ENCODE data around the gene ANKRD13A. TPM values are rescaled to one million over a fixed set of nuclear protein-coding genes. Genes with fewer than 3 reads are reported as not detected.

Gene ANKRD13A
- total and polyA plus RNA-seq, 2 of the 8 experiments (the other 6 are each of a cell fraction or from before 2014, with no cell fraction given) = 16.8 to 21.4 TPM

DNA sequence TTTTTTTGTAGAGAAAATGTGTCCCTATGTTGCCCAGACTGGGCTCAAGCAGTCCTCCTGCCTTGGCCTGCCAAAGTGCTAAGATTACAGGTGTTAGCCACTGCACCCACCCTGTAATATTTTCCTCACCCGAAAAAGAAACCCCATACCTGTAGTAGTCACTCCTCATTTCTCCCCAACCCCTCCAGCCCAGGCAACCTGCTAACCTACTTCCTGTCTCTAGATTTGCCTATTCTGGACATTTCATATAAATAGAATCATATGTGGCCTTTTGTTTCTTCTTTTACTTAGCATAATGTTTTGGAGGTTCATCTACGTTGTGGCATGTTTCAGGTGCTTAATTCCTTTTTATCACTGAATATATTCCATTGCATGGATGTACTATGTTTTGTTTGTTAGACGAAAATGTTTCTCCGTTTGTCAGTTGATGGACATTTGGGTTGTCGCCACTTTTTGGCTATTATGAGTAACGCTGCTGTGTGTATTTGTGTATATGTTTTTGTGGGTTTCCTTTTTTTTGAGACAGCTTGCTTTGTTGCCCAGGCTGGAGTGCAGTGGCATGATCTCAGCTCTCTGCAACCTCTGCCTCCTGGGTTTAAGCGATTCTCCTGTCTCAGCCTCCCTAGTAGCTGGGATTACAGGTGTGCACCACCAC lies 6.2 kb downstream of the ANKRD13A start:
- Histone ChIP-seq H3K4me1 (replicated peaks in 1 of 4; ENCODE audit: control insufficient read depth in 3 of 4, insufficient read depth in 4 of 4, low read length in 3 of 4) (peaks cover 0 to 1% (median under 1%) of the 10 kb centered on the region in 4 experiments; a peak in 1 of 7 replicates), H3K79me1 (ENCODE audit: low read depth, low read length) (no peaks in the 10 kb centered on the region), H3K18ac (ENCODE audit: extremely low read depth, low read length) (no peak overlapping the region), H2BK20ac (ENCODE audit: low read length) (no peak overlapping the region), H4K8ac (ENCODE audit: extremely low read depth, insufficient read depth, low read length) (no peak overlapping the region), H2BK12ac (ENCODE audit: low read depth, low read length) (no peak overlapping the region), H3K23me2 (ENCODE audit: low read depth, low read length) (no peaks in the 10 kb centered on the region), H3K23ac (ENCODE audit: insufficient read length) (no peak overlapping the region), H3K27me3 (replicated peaks in 1 of 4; ENCODE audit: control insufficient read depth in 3 of 4, extremely low read depth in 1 of 4, insufficient read depth in 3 of 4, low read length in 3 of 4) (peaks cover 0 to 2% (median under 1%) of the 10 kb centered on the region in 4 experiments; a peak in 5 of 7 replicates), H3K4ac (replicated peaks; ENCODE audit: insufficient read length, low read depth, low read length) (no peak overlapping the region), H3K27ac (ENCODE audit: low read depth, low read length) (no peak overlapping the region), H3K56ac (replicated peaks; ENCODE audit: insufficient read length, low read depth, low read length) (no peak overlapping the region), H3K9me3 (ENCODE audit: insufficient read depth in 2 of 2, low read depth in 1 of 2, low read length in 1 of 2) (no peaks in the 10 kb centered on the region), H2BK15ac (ENCODE audit: low read length) (no peak overlapping the region), H2BK5ac (ENCODE audit: low read depth, low read length) (no peak overlapping the region), H2AK5ac (ENCODE audit: low read depth, low read length) (no peak overlapping the region), H3K4me3 (ENCODE audit: extremely low read depth in 1 of 4, insufficient read depth in 2 of 4, low read depth in 3 of 4, low read length in 4 of 4) (no peak overlapping the region), H3K36me3 (ENCODE audit: control insufficient read depth in 2 of 4, insufficient read depth in 4 of 4, low read length in 3 of 4) (no peaks in the 10 kb centered on the region), H3K4me2 (ENCODE audit: insufficient read depth in 1 of 2, low read depth in 2 of 2, low read length in 2 of 2) (no peak overlapping the region), H3K9ac (replicated peaks in 1 of 4; ENCODE audit: extremely low read depth in 1 of 4, low read depth in 3 of 4, low read length in 3 of 4) (no peak overlapping the region), H3K79me2 (ENCODE audit: control insufficient read depth in 1 of 2, insufficient read depth in 2 of 2, low read length in 2 of 2) (no peaks in the 10 kb centered on the region), H4K5ac (ENCODE audit: insufficient read length, low read depth, low read length) (no peak overlapping the region), H2AFZ (ENCODE audit: low read length) (no peak overlapping the region), H4K20me1 (replicated peaks in 1 of 2; ENCODE audit: control insufficient read depth in 1 of 2, insufficient read depth in 2 of 2, low read length in 2 of 2) (no peaks in the 10 kb centered on the region), H4K91ac (replicated peaks; ENCODE audit: insufficient read length, low read length) (no peak overlapping the region), H3K14ac (ENCODE audit: insufficient read length) (no peak overlapping the region), H2BK120ac (replicated peaks; ENCODE audit: low read depth, low read length) (no peak overlapping the region)
- TF ChIP-seq GABPA (IDR thresholded peaks at IDR 0.05; ENCODE audit: borderline replicate concordance, insufficient read depth, low read length) = no peak
- TF ChIP-seq TAF7 (optimal IDR thresholded peaks at IDR 0.05; ENCODE audit: borderline replicate concordance, low read depth, low read length) = no peak
- TF ChIP-seq, protein P1, sequence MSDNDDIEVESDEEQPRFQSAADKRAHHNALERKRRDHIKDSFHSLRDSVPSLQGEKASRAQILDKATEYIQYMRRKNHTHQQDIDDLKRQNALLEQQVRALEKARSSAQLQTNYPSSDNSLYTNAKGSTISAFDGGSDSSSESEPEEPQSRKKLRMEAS (IDR thresholded peaks at IDR 0.05) = no peak
- TF ChIP-seq CHD1 (IDR thresholded peaks at IDR 0.05; ENCODE audit: low read depth, low read length) = no peak
- TF ChIP-seq NRF1 (IDR thresholded peaks at IDR 0.05; ENCODE audit: low read depth, low read length) = no peak
- no peak for TF ChIP-seq CBX5 (IDR thresholded peaks at IDR 0.05; ENCODE audit: low read depth, low read length)
- WGBS, 2 experiments (ENCODE audit: extremely low coverage in 1 of 2, insufficient coverage in 1 of 2, insufficient read length in 1 of 2, insufficient replicate concordance in 2 of 2, low coverage in 1 of 2, low lambda C conversion rate in 2 of 2, missing lambda C conversion rate in 1 of 2) = 91% methylated on average over 7 of the region's 7 CpGs; no CpG with 5 or more reads in 1 of the 2 experiments
- FAIRE-seq = no peak
- DNase-seq (ENCODE audit: low read depth in 1 of 2, low spot score in 2 of 2) = no peak
- ChIA-PET CTCF (ENCODE audit: partially characterized antibody) (no interaction called here), POLR2A (ENCODE audit: partially characterized antibody) (no interaction called here)

All from H1 (cell line).